Cardiac fibroblast (primary cell): ENCODE measurements around the gene HNRNPC.

Experiments
- DNase-seq, 2 donors: peaks; one replicate each; pipeline versions ENCODE4 v3.0.0 to v3.0.0-alpha.2; 2010; ENCODE audit warnings: low read depth in 2 of 2
- H3K4me3 ChIP-seq, 2 donors: replicated peaks in 1 of 2; 1 replicate in 1 of 2; 2 replicates in 1 of 2; pipeline ENCODE4 v1.5.1; 2011; ENCODE audit warnings: low read depth in 2 of 2, low read length in 2 of 2, mild to moderate bottlenecking in 2 of 2, moderate library complexity in 1 of 2
- TF ChIP-seq, protein P1 (sequence below): IDR thresholded peaks from one replicate; pipeline ENCODE4 v1.5.1; 2011; ENCODE audit warnings: low read depth, mild to moderate bottlenecking, low read length, inconsistent platforms

Gene HNRNPC

DNA sequence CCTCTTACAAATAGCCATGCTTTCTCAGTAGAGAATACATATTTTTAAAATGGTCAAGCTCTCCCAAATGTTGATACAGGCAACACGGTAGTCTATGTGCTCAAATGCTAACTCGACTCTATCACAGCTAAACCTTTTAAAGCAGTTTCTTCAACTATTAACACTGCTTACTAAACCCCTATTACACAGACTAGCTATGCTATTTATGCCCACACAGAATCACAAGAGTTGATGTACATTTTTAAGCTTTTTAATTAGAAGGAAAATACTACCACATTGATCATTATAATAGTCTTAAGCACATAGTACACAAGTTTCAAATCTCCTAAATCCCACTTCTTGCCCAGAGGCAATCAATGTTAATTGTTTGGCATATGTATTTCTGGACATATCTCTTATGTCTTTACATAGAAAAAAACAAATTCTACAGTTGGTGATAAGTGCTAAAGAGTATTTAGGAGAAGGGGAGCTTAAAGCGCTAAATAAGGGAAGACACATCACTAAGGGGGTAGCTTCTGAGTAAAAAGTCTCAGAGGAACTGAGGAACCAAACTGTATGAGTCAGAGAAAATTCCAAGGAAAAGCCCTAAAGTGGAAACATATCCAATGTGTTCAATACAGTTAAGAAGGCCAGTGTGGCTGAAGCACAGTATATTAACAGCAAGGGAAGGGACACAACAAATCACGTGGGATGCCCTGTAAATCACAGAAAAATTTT is 13.7 kb downstream of the HNRNPC start:
- DNase-seq: no peak
- no peak overlapping the region for H3K4me3 ChIP-seq
- TF ChIP-seq, protein P1, sequence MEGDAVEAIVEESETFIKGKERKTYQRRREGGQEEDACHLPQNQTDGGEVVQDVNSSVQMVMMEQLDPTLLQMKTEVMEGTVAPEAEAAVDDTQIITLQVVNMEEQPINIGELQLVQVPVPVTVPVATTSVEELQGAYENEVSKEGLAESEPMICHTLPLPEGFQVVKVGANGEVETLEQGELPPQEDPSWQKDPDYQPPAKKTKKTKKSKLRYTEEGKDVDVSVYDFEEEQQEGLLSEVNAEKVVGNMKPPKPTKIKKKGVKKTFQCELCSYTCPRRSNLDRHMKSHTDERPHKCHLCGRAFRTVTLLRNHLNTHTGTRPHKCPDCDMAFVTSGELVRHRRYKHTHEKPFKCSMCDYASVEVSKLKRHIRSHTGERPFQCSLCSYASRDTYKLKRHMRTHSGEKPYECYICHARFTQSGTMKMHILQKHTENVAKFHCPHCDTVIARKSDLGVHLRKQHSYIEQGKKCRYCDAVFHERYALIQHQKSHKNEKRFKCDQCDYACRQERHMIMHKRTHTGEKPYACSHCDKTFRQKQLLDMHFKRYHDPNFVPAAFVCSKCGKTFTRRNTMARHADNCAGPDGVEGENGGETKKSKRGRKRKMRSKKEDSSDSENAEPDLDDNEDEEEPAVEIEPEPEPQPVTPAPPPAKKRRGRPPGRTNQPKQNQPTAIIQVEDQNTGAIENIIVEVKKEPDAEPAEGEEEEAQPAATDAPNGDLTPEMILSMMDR: no peak

DNA sequence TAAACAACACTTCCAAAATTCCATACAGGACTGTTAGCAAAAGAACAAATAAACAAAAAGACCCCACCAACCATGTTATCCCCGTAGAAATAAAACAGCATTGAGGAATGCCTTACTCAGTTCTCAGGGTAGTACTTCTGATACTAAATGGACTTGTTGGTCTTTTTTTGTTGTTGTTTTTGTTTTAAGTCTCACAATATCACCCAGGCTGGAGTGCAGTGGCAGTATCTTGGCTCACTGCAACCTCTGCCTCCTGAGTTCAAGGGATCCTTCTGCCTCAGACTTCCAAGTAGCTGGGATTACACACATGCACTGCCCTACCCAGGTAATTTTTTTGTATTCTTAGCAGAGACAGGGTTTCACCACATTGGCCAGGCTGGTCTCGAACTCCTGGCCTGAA is 17.1 kb downstream of the HNRNPC start:
- DNase-seq: no peak
- no peak overlapping the region for H3K4me3 ChIP-seq
- TF ChIP-seq, protein P1: no peak

DNA sequence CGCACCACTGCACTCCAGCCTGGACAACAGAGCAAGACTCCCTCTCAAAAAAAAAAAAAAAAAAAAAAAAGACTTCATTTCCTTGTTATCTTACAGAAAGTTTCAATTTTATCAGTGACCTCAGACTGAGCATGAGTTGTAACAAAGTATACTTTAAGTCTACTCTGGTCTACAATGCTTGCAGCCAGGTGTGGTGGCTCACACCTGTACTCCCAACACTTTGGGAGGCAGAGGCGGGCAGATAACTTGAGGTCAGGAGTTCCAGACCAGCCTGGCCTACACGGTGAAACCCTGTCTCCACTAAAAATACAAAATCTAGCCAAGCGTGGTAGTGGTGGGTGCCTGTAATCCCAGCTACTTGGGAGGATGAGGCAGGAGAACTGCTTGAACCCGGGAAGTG is 18.0 kb downstream of the HNRNPC start:
- TF ChIP-seq, protein P1: no peak
- DNase-seq: no peak
- no peak overlapping the region for H3K4me3 ChIP-seq

DNA sequence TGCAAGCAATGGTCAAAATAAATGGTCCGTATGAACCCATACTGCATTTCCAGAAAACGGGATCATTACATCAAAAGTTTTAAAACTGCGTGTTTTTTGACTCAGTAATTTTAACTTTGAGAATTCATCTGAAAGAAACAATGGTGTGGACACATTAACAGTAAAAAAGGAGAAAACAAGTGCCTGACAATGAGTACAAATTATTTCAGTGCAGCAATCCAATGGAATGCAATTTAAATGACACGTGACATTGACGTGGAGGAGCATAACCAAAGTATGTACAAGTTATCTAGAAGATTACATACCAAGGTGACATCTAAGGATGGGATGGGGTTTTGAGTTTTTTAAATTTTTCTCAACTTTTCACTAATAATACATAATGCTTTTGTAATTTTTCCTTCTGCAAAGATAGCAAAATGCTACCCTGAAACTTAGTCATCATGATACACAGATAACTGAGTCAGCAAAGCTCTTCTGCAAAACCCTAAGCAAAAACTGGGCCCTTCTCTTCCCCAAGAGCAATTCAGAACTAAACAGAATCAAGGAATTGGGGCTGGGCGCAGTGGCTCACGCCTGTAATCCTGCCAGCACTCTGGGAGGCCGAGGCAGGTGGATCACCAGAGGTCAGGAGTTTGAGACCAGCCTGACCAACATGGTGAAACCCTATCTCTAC is 20.4 kb downstream of the HNRNPC start:
- TF ChIP-seq, protein P1: no peak
- DNase-seq: no peak
- H3K4me3 ChIP-seq: no peak overlapping the region

DNA sequence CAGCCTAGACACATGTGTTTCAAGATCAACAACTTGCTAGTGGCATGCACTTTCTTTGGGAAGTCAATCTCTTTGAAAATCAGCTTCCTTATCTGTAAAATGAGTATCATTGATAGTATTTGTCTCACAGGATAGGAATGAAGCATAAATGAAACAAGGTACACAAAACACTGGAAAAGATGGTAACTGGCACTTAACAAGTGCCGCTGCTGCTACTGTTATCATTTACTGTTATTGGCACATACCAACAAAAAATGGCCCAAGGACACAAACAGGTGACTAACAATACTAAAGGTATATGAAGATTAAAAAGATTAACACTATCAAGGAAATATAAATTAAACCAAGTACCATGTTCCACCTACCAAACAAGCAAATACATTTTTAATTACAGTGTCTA is 20.9 kb downstream of the HNRNPC start:
- DNase-seq: no peak
- H3K4me3 ChIP-seq: no peak overlapping the region
- TF ChIP-seq, protein P1: no peak

DNA sequence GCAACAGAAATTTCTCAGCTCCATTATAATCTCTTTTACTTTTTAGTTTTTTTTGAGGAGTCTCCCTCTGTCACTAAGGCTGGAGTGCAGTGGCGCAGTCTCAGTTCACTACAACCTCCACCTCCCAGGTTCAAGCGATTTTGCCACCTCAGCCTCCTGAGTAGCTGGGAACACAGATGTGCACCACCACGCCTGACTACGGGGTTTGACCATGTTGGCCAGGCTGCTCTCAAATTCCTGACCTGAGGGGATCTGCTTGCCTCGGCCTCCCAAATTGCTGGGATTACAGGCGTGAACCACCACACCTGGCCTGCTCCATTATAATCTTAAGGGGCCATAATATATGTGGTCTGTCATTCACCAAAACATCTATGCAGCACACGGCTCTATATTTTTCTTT is 23.4 kb downstream of the HNRNPC start:
- H3K4me3 ChIP-seq: no peak overlapping the region
- no peak for DNase-seq
- TF ChIP-seq, protein P1: no peak
